ENCODE data around the gene MTURN. TPM values are rescaled to one million over a fixed set of nuclear protein-coding genes. Genes with fewer than 3 reads are reported as not detected.

MTURN gene
- polyA plus RNA-seq, 3 donors, result 5.9 to 7.9 (median 7.5) TPM

DNA sequence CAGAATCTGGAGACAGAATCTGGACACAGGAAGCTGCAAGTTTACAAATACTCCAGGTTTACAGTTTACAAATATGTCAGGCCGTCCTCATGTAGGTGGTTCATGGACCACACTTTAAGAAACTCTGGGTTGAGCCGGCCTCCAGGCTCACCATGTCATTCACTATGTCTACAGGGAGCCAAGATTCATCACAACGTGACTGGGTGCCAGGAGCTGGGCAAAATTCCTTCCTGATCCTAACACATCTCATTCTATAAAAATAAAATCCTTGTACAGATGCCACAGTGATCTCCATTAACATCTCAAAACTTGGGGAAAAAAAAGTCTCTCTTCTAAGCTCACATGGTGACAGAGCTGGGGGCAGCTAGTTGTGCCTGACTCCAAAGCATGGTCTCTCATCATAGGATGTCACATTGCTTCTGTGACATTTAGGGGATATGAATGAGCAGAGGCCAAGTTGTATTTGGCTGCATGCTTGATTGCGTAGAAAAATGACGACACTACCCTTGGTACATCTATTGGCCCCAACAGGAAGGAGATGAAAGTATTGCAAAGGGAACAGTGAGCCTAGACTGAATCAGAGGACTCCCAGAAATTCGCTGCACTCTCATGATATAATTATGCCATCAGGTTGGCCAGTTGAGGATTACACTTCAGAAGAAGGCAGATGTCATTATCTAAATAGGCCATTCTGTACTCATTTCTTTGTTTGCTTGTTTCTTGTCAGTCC lies 35.9 kb downstream of the MTURN start:
- Mint-ChIP-seq H3K4me3 (peak overlapping the region in 1 of 2 donors; percentile 19), H3K9me3 (peaks cover 0 to 2% (median 0%) of the 10 kb centered on the region in 7 donors), H3K27me3 (ENCODE audit: low read depth in 3 of 3) (peaks cover 0 to 1% (median 0%) of the 10 kb centered on the region in 3 donors), H3K36me3 (peaks cover 0 to 16% of the 10 kb centered on the region in 2 donors), H3K27ac (peak overlapping the region; percentile 63 to 95 (median 88)), H3K4me1 (peaks cover 70% of the 10 kb centered on the region)
- Histone ChIP-seq H3K9me3 (replicated peaks in 1 of 2; ENCODE audit: control insufficient read depth in 1 of 2, insufficient read depth in 1 of 2, low read length in 2 of 2) (no peaks in the 10 kb centered on the region), H3K4me3 (replicated peaks in 1 of 3; ENCODE audit: low read depth in 2 of 3, low read length in 3 of 3) (no peak overlapping the region), H3K9ac (ENCODE audit: insufficient read depth, low read length, poor library complexity, severe bottlenecking) (no peak overlapping the region), H2AFZ (ENCODE audit: insufficient read depth, low read depth, low read length, poor library complexity, severe bottlenecking) (no peak overlapping the region), H3K36me3 (replicated peaks in 1 of 2; ENCODE audit: control insufficient read depth in 1 of 2, insufficient read depth in 2 of 2, low read length in 2 of 2) (no peaks in the 10 kb centered on the region), H3K4me1 (ENCODE audit: control insufficient read depth in 1 of 2, insufficient read depth in 2 of 2, low read length in 2 of 2) (peaks cover 46 to 59% of the 10 kb centered on the region in 2 donors), H3K4me2 (replicated peaks; ENCODE audit: extremely low read depth, low read length, poor library complexity, severe bottlenecking) (no peak overlapping the region), H3K27me3 (ENCODE audit: control insufficient read depth in 2 of 2, insufficient read depth in 2 of 2, low read length in 2 of 2) (no peaks in the 10 kb centered on the region), H4K20me1 (ENCODE audit: insufficient read depth, low read length) (no peaks in the 10 kb centered on the region), H3K27ac (ENCODE audit: low read depth in 1 of 2, low read length in 2 of 2) (peak overlapping the region; percentile 39 to 79), H3K79me2 (ENCODE audit: insufficient read depth, low read length) (no peaks in the 10 kb centered on the region)
- DNase-seq, result peak; percentile 88 to 96 (median 89)
- WGBS (ENCODE audit: insufficient coverage), result 66% methylated on average over 3 of the region's 6 CpGs
- intact Hi-C loops (cut with micrococcal nuclease), result no loop called here
- TF ChIP-seq, protein P1, sequence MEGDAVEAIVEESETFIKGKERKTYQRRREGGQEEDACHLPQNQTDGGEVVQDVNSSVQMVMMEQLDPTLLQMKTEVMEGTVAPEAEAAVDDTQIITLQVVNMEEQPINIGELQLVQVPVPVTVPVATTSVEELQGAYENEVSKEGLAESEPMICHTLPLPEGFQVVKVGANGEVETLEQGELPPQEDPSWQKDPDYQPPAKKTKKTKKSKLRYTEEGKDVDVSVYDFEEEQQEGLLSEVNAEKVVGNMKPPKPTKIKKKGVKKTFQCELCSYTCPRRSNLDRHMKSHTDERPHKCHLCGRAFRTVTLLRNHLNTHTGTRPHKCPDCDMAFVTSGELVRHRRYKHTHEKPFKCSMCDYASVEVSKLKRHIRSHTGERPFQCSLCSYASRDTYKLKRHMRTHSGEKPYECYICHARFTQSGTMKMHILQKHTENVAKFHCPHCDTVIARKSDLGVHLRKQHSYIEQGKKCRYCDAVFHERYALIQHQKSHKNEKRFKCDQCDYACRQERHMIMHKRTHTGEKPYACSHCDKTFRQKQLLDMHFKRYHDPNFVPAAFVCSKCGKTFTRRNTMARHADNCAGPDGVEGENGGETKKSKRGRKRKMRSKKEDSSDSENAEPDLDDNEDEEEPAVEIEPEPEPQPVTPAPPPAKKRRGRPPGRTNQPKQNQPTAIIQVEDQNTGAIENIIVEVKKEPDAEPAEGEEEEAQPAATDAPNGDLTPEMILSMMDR (IDR thresholded peaks at IDR 0.05), result no peak

DNA sequence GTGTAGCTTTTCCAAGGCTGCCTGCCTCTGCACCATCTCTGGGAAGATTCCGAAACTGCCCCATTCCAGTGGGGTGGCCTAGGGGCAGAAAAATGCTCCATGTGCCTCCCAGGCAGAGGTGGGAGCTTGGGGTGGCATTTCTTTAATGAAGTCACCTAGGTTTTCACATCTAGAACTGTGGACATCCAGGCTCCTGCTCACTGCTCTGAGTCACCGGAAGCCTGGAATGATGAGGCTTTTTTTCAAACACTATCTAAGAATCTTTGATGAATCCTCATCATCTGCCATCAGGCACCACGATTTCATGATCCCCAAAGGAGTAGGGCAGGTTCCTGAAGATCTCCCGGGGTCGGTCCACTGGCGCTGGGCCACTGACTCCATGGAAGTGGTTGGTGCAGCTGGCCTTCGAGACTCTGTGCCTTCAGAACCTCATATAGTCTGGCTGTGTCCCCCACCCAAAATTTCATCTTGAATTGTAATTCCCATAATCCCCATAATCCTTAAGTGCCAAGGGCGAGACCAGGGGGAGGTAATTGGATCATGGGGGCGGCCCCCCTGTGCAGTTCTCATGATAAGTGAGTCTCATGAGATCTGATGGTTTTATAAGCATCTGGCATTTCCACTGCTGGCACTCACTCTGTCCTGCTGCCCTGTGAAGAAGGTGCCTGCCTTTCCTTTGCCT lies 37.1 kb downstream of the MTURN start:
- Mint-ChIP-seq H3K9me3 (peaks cover 0 to 2% (median 0%) of the 10 kb centered on the region in 7 donors), H3K4me1 (peaks cover 70% of the 10 kb centered on the region), H3K27me3 (ENCODE audit: low read depth in 3 of 3) (peaks cover 0 to 1% (median 0%) of the 10 kb centered on the region in 3 donors), H3K36me3 (peaks cover 0 to 15% of the 10 kb centered on the region in 2 donors), H3K4me3 (no peak overlapping the region), H3K27ac (peak overlapping the region in 5 of 7 donors; percentile 81 to 95 (median 88))
- H3K4me2 ChIP-seq (replicated peaks; ENCODE audit: extremely low read depth, low read length, poor library complexity, severe bottlenecking), result no peak overlapping the region
- no peaks in the 10 kb centered on the region for H3K9me3 ChIP-seq (replicated peaks in 1 of 2; ENCODE audit: control insufficient read depth in 1 of 2, insufficient read depth in 1 of 2, low read length in 2 of 2)
- no peaks in the 10 kb centered on the region for H3K79me2 ChIP-seq (ENCODE audit: insufficient read depth, low read length)
- no peaks in the 10 kb centered on the region for H4K20me1 ChIP-seq (ENCODE audit: insufficient read depth, low read length)
- no peak overlapping the region for H2AFZ ChIP-seq (ENCODE audit: insufficient read depth, low read depth, low read length, poor library complexity, severe bottlenecking)
- intact Hi-C loops (cut with micrococcal nuclease), result no loop called here
- peak overlapping the region in 1 of 2 donors; percentile 79 for H3K27ac ChIP-seq (ENCODE audit: low read depth in 1 of 2, low read length in 2 of 2)
- no peak overlapping the region for H3K4me3 ChIP-seq (replicated peaks in 1 of 3; ENCODE audit: low read depth in 2 of 3, low read length in 3 of 3)
- H3K36me3 ChIP-seq (replicated peaks in 1 of 2; ENCODE audit: control insufficient read depth in 1 of 2, insufficient read depth in 2 of 2, low read length in 2 of 2), result no peaks in the 10 kb centered on the region
- WGBS (ENCODE audit: insufficient coverage), result 97% methylated on average over 5 of the region's 9 CpGs
- TF ChIP-seq, protein P1 (IDR thresholded peaks at IDR 0.05), result no peak
- peaks cover 46 to 59% of the 10 kb centered on the region in 2 donors for H3K4me1 ChIP-seq (ENCODE audit: control insufficient read depth in 1 of 2, insufficient read depth in 2 of 2, low read length in 2 of 2)
- H3K27me3 ChIP-seq (ENCODE audit: control insufficient read depth in 2 of 2, insufficient read depth in 2 of 2, low read length in 2 of 2), result no peaks in the 10 kb centered on the region
- DNase-seq, result peak in 1 of 3 donors; percentile 68
- H3K9ac ChIP-seq (ENCODE audit: insufficient read depth, low read length, poor library complexity, severe bottlenecking), result no peak overlapping the region

Measured in CD14-positive monocyte (primary cell).